GM21825 (cell line): Measurements from ENCODE around the gene KRTAP2-2.
"Not testable (repeated sequence)": the region's sequence is repeated elsewhere in the genome, so short reads cannot be mapped to it uniquely, and the experiment has no call there.

ENCODE experiments used
- ATAC-seq: cut with Tn5 transposase; IDR thresholded peaks from one replicate; pipeline ENCODE4 v1.9.1; 2021; ENCODE audit warnings: mild to moderate bottlenecking, moderate library complexity; ENCODE audit not compliant: unreplicated experiment

KRTAP2-2 gene, protein sequence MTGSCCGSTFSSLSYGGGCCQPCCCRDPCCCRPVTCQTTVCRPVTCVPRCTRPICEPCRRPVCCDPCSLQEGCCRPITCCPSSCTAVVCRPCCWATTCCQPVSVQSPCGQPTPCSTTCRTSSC

DNA sequence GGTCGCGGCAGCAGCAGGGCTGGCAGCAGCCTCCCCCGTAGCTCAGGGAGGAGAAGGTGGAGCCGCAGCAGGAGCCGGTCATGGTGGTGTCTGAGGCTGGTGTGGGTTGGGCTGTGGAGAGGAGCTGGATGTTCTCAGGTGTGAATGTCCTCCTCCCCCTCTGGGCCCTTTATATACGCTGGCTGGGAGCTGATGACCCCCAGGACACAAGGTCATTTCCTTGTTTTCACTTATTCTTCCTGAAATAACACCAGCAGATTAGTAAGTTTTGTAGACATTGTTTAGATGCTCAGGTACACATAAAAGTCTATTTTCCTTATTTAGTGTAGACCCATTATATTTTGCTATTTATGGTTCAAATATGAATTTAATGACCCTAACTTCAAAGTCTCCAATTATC lies at the start of gene KRTAP2-2:
KRTAP2-2 (minus strand) TSS at position 101 of the 400 bp plus-strand sequence; CDS start at position 82, 19 bp downstream.
- ATAC-seq, result not testable (repeated sequence)

DNA sequence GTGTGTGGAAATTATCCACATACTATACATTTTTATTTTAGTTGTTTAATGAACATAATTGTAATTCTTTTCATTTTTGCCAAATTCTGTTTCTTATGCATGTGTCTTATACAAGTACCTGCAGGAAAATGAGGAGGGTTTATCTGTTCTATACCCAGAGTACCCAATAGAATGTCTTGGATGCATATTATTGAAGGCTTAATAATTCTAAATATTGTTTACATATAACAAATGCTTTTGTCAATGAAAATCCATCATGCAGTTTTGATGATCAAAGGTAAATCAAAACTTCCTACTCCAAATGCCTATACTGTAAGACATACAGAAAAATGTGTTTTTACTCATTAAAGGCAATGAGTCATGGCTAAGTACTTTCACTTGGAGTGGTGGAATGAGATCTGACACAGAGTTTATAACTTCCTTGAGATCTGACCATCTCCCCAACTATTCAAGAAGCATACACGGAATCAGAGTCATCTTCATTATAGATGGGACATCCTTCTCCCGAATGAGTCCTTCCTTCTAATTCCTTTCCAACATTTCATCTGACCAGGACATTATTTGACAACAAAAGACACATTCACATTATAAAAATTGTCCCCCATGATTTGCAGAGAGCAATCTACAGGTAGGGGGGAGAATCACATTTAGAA lies 49.5 kb upstream of the KRTAP2-2 start:
- not testable (repeated sequence) for ATAC-seq

DNA sequence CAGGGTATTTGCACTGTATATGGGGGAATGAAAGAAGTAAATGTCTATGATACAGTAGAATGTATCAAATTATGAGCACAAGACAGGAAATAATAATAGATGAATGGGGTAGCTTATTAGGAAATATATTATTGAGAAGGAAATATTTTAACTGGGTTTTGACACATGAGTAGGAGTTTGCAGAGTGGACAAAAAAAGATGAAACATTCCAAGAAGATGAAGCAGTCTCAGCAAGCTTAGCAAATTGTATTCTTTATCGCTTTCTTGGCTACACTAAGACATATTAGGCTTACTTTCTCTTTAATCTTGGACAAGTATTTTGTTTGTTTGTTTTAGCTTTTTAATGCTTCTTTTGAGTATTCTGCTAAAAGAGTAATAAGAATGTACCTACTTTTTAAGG lies 48.9 kb upstream of the KRTAP2-2 start:
- ATAC-seq, result no peak

DNA sequence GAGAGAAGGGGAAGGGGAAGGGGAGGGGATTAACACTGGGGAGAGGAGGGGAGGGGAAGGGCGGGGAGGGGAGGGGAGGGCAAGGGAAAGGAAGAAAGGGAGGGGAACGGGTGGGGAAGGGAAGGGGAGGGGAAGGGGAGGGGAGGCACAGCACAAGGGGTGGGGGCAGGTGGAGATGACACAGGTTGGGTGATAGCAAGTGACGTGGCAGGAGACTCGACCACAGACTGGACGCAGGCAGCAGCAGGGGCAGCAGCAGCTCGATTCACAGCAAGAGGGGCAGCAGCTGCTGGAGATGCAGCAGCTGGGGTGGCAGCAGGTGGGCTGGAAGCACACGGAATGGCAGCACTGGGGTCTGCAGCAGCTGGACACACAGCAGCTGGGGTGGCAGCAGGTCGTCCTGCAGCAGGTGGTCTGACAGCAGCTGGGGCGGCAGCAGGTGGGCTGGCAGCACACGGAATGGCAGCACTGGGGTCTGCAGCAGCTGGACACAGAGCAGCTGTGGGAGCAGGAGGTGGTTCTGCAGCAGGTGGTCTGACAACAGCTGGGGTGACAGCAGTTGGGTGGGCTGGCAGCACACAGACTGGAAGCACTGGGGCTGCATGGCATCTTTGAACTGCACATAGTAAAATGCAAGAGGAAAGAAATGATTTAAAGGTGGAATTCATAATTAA lies 46.7 kb upstream of the KRTAP2-2 start, which contains the start of gene KRTAP4-16:
KRTAP4-16 (minus strand) TSS at position 624 of the 674 bp plus-strand sequence; CDS start at position 624, 0 bp downstream.
- ATAC-seq, result no peak

DNA sequence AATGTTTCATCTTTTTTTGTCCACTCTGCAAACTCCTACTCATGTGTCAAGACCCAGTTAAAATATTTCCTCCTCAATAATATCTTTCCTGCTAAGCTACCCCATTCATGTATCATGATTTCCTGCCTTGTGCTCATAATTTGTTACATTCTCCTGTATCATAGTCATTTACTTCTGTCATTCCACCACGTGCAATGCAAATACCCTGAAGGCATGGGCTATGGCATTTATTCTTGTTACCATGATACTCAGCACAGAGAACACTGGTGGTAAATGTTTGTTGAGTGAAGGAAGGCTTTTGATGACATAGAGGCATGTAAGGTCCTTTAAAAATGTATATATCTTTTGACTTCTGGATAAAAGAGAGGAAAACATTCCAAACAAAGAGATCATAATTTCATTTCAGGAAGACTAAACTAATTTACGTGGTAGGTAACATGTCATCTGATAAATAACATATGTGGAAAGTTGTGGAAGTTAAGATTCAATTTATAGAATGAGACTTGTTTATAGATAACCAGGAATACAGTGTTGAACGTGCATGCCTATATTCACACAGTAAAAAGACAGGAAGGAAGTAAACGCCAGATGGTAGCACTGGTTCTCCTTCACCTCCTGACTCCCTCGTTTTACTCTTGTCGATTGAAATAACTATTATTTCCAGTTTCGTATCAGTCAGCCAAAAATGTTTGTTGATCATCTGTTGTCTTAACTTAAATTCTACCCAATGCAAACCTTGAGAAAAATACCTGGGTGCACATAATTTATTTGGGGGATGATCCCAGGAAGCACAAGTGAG lies 44.9 kb upstream of the KRTAP2-2 start:
- not testable (repeated sequence) for ATAC-seq

DNA sequence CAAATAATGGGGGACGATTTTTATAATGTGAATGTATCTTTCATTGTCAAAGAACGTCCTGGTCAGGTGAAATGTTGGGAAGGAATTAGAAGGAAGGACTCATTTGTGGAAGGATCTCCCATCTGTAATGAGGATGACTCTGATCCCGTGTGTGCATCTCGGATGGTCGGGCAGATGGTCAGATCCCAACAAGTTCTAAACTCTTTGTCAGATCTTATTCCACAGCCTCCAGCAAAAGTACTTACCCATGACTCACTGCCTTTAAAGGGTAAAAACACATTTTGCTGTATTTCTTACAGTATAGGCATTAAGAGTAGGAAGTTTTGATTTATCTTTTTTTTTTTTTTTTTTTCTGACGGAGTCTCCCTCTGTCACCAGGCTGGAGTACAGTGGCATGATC lies 43.5 kb upstream of the KRTAP2-2 start:
- ATAC-seq, result no peak

DNA sequence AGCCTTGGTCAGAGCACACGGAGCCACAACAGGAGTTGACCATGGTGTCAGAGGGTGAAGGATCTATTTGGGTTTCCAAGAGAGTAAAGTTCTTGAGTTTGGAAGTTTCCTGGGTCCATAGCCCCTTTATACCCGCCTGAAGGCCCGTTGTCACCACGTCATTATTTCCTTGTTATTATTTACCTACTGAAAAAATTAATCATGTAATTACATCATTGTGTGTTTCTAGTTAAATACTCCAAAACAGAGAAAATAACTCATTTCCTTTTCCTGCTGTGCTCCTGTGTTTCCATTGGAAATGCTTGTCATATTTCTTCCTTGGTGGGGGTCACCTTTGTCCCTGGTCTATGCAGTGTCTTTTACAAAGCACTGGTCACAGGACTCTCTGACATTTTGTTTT lies 43.0 kb upstream of the KRTAP2-2 start, which contains the start of gene KRTAP4-8:
KRTAP4-8 (minus strand) TSS at position 101 of the 400 bp plus-strand sequence; CDS start at position 43, 58 bp downstream.
- no peak for ATAC-seq

DNA sequence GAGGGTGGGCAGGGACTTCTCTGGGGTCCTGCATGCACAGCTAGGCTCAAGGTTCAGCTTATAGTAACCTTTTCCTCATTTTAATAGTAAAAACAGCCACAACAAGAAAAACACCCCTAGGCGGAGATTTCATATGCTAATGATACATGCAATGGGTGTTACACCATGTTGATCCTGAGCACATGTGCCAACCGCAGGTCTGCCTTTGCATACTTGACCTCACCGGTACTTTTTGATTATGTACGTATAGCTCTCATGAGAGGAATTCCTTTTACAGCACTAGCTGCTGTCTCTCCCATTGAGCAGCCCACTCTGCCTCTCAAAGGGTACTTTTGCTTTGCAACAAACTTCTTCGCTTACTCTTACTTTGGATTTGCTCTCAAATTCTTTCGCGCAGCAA lies 41.0 kb upstream of the KRTAP2-2 start:
- ATAC-seq, result no peak

DNA sequence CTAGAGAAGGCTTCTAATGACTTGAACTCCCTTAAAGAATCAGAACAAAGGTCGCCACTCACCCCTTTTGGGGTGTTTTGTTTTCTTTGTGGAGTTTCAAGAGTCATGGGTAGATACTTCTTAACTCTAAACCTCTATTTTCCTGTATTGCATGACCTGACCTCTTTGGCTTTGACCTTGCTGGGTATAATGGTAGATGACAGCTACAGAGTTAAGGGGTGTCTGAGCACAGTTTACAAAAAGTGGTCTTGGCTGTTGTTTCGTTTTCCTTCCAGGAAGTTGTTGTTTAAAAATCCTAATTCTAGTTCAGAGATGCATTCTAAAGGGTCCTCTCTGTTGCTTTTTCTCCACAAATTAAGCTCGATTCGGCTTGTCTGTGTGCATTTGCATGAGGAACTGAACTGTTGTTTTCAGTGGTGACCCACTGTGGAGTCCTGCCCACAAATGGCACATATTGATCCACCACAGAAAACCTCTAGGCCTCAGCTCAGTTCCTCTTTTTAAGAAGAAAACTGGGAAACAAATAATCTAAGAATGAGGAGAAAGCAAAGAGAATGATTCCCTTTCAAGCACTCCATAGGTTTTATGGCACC lies 33.8 kb upstream of the KRTAP2-2 start:
- not testable (repeated sequence) for ATAC-seq

DNA sequence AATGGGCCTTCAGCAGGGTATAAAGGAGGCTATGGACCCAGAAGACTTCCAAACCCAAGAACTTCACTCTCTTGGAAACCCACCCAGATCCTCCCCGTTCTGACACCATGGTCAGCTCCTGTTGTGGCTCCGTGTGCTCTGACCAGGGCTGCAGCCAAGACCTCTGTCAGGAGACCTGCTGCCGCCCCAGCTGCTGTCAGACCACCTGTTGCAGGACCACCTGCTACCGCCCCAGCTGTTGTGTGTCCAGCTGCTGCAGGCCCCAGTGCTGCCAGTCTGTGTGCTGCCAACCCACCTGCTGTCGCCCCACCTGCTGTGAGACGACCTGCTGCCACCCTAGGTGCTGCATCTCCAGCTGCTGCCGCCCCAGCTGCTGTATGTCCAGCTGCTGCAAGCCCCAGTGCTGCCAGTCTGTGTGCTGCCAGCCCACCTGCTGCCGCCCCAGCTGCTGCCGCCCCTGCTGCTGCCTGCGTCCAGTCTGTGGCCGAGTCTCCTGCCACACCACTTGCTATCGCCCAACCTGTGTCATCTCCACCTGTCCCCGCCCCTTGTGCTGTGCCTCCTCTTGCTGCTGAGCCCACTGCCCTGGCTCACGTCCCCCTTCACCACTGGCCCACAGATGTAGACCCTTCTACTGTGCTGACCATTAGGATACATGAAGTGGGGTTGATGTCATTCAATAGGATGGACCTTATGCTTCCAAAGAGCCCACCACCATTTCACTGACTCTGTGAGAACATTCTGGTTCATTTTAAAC lies 29.2 kb upstream of the KRTAP2-2 start, which contains the start of gene KRTAP4-7:
KRTAP4-7 (plus strand) TSS at position 51 of the 757 bp plus-strand sequence; CDS start at position 108, 57 bp downstream.
- not testable (repeated sequence) for ATAC-seq

DNA sequence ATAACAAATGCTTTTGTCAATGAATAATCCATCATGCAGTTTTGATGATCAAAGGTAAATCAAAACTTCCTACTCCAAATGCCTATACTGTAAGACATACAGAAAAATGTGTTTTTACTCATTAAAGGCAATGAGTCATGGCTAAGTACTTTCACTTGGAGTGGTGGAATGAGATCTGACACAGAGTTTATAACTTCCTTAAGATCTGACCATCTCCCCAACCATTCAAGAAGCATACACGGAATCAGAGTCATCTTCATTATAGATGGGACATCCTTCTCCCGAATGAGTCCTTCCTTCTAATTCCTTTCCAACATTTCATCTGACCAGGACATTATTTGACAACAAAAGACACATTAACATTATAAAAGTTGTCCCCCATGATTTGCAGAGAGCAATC lies 28.4 kb upstream of the KRTAP2-2 start:
- ATAC-seq, result not testable (repeated sequence)

DNA sequence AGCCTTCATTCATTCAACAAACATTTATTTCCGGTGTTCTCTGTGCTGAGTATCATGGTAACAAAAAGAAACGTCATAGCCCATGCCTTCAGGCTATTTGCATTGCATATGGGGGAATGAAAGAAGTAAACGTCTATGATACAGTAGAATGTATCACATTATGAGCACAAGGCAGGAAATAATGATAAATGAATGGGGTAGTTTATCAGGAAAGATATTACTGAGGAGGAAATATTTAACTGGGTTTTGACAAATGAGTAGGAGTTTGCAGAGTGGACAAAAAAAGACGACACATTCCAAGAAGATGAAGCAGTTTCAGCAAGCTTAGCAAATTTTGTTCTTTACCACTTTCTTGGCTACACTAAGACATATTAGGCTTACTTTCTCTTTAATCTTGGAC lies 27.6 kb upstream of the KRTAP2-2 start:
- ATAC-seq, result no peak

DNA sequence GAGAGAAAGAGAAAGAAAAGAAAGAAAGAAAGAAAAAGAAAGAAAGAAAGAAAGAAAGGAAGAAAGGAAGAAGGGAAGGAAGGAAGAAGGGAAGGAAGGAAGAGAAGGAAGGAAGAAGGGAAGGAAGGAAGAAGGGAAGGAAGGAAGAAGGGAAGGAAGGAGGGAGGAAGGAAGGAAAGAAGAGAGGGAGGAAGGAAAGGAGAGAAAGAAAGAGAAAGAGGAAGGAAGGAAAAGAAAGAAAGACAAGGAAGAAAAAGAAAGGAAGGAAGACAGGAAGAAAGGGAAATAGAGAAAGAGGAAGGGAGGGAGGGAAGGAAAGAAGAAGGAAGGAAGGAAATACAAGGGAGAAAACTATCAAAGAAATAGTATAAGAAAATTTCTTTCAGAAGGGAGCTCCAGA lies 21.8 kb upstream of the KRTAP2-2 start:
- no peak for ATAC-seq

DNA sequence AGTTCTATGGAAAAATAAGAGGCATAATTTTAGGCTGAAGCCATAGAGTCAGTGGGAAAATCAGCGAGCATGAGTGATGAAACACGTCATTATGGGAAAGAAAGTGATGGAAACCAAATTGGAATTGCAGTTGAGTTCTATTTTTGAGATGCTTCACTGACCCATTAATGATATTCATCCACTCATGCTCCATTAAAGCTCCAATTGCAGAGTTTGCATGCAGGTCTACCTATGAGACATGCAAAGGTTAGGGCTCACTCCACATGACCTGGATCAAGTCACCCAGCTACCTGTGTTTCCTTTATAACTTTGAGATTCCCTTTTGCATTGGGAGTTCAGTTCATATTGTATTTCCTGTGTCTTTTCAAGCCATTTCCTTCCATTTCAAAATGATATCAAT lies 18.6 kb upstream of the KRTAP2-2 start:
- no peak for ATAC-seq

DNA sequence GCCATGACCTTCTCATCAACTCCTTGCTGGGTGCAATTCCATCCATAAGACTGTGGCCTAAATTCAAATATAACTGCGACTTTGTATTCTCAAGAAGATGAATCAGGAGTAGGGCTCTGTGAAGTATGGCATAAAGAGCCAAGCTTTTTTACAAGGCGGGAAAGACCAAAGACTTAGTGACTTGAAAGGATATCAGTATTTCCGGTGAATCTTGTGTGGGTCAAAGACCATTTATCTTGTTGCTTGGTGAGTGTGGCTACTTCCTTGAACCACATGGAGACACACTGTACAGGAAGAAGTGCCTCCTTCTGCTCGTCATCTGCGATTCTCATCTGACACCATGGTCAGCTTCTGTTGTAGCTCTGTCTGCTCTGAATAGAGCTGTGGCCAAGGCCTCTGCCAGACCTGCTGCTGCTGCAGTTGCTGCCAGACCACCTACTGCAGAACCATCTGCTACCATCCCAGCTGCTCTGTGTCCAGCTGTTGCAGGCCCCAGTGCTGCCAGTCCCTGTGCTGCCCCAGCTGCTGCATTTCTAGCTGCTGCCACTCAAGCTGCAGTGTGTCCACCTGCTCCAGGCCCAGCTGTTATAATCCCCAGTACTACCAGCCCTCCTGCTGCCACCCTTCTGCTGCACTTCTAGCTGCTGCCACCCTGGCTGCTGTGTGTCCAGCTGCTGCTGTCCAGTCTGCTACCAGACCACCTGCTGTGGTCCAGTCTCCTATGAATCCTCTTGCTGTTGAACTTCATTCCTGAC lies 16.8 kb upstream of the KRTAP2-2 start:
- no peak for ATAC-seq

DNA sequence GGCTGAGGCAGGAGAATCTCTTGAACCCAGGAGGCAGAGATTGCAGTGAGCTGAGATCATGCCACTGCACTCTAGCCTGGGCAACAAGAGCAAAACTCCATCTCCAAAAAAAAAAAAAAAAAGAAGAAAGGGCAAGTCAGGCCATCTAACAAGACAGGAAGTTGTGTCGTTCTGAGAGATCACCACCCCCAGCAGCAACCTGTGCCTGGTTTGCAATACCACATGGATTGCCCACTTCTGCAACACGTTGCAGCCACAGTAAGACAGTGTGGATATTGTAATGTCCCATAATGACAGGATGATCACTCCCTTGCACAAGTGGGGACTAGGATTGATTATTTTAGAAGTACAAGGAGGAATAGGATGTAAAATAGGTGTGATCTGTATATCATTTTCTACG lies 14.0 kb upstream of the KRTAP2-2 start:
- no peak for ATAC-seq

DNA sequence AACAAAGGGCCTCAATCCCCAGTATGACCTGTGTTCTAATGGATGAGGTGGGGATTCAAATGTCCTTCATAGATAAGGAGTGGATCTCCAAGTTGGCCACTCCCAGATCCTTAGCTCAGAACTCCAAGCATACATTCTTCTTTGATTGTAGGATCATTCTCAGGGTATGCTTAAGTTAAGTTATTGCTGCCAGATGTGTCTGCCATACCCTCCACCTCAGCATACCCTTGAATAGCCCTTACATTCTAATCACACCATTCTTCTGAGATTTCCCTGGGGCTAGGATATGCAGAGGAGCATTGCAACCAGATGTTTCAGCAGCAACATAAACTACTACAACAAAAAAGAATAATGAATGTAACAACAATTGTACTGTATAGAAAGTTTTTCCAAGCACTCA lies 12.3 kb upstream of the KRTAP2-2 start:
- no peak for ATAC-seq

DNA sequence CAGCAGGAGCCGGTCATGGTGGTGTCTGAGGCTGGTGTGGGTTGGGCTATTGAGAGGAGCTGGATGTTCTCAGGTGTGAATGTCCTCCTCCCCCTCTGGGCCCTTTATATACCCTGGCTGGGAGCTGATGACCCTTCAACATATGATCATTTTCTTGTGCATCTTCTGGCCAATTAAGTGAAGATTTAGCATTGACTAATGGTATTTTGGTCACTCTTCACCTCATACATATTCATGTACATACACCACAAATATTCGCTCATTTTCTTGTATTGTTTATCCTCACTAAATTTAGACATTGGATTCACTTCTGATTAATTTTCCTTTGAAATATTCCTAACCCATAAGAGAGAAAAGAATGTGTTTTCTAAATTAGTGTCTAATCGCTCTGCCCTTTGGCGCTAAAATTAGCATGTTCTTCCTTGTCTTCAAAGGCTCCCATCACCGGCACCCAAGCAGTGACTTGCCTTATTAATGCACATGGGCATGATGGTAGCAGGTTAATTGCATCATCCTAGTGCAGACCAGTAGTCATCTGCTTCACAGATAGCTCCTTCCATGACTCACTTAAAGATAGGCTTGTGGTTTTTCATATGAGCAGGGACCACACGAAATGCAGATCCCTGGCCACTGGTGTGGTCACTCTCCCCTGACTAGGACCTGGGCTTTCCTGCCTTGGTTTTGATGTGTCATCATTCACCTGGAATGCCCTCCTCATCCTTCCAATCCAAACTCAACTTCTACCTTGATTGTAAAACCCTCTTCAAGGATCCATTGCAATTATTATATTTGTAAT lies 11.0 kb upstream of the KRTAP2-2 start, which contains the start of gene KRTAP2-4:
KRTAP2-4 (minus strand) TSS at position 51 of the 796 bp plus-strand sequence; CDS start at position 17, 34 bp downstream.
- ATAC-seq, result no peak
